Spleen (tissue), 11 donors: ENCODE measurements around the gene TERT. TPM values are rescaled to one million over a fixed set of nuclear protein-coding genes. Genes with fewer than 3 reads are reported as not detected.

Experiments
- DNase-seq: peaks from one replicate; pipeline ENCODE4 v3.0.0-alpha.2; 2020
- H3K27ac ChIP-seq, 8 donors: fragments of 200-600 bp; sonication (generic) in 7 of 8; 1 replicate in 4 of 8; 2 replicates in 4 of 8; pipeline versions ENCODE4 v1.5.0 to v1.8.0; 2016 to 2021; ENCODE audit warnings: inconsistent platforms in 4 of 8, mild to moderate bottlenecking in 4 of 8, moderate library complexity in 1 of 8
- H3K27me3 ChIP-seq, 7 donors: fragments of 200-600 bp; sonication (generic) in 6 of 7; replicated peaks in 1 of 7; 1 replicate in 4 of 7; 2 replicates in 3 of 7; pipeline versions ENCODE4 v1.5.0 to v1.8.0; 2016 to 2021; ENCODE audit warnings: inconsistent platforms in 3 of 7, mild to moderate bottlenecking in 1 of 7
- H3K36me3 ChIP-seq, 6 donors: fragments of 200-600 bp; sonication (generic) in 5 of 6; 1 replicate in 4 of 6; 2 replicates in 2 of 6; pipeline versions ENCODE4 v1.5.0 to v1.8.0; 2016 to 2021; ENCODE audit warnings: inconsistent platforms in 2 of 6
- H3K4me1 ChIP-seq, 6 donors: fragments of 200-600 bp; sonication (generic) in 5 of 6; 1 replicate in 3 of 6; 2 replicates in 3 of 6; pipeline versions ENCODE4 v1.5.0 to v1.8.0; 2016 to 2021; ENCODE audit warnings: inconsistent platforms in 3 of 6
- H3K4me3 ChIP-seq, 8 donors: fragments of 200-600 bp; sonication (generic) in 7 of 8; 1 replicate in 4 of 8; 2 replicates in 4 of 8; pipeline versions ENCODE4 v1.5.0 to v1.8.0; 2016 to 2021; ENCODE audit warnings: inconsistent platforms in 4 of 8, mild to moderate bottlenecking in 4 of 8, moderate library complexity in 2 of 8
- H3K9me3 ChIP-seq, 8 donors: fragments of 200-600 bp; sonication (generic) in 7 of 8; 1 replicate in 4 of 8; 2 replicates in 4 of 8; pipeline versions ENCODE4 v1.5.0 to v1.8.0; 2016 to 2021; ENCODE audit warnings: inconsistent platforms in 4 of 8
- POLR2A ChIP-seq, 3 donors: fragments of 450-650 bp; IDR thresholded peaks; one replicate each; pipeline ENCODE4 v1.5.1; 2017; ENCODE audit warnings: antibody characterized with exemption in 3 of 3, mild to moderate bottlenecking in 1 of 3
- POLR2AphosphoS5 ChIP-seq, 3 donors: sonication (generic); formaldehyde crosslinking; IDR thresholded peaks; one replicate each; pipeline ENCODE4 v1.5.1; 2017; ENCODE audit warnings: antibody characterized with exemption in 3 of 3
- WGBS, 5 donors: extraction: QIAGEN DNeasy Blood & Tissue Kit in 3 of 5; methylation state at CpG; one replicate each; pipeline versions ENCODE4 v1.1.5 to v1.1.7; 2013 to 2018; 5-methylcytosine and 5-hydroxymethylcytosine counted together
- intact Hi-C: fragments of 100-400 bp; cut with DNase I; formaldehyde crosslinking; loops from one replicate; pipeline ENCODE4 v1.15.0; 2023; ENCODE audit warnings: low total_unique reads
- polyA plus RNA-seq, 3 donors: library from polyadenylated mRNA; stranded (reverse); fragments of 200-250 nt; gene quantifications; one replicate each; pipeline ENCODE4 v1.2.1, GENCODE V29; 2013
- total RNA-seq, 7 donors: library from RNA; depleted of rRNA in 3 of 7; stranded (reverse); fragments of >200 nt in 3 of 7; fragmentation: NEBNext Ultra II Directional in 4 of 7; extraction: Animal tissue kit (Norgen Biotek cat#: 25700) in 4 of 7; gene quantifications; one replicate each; pipeline versions ENCODE4 v1.1.0 to v1.2.1, GENCODE V29; 2016 to 2021
- TF ChIP-seq, protein P1 (sequence below), 11 experiments: fragments of 200-600 bp in 7 of 11; fragments of 450-650 bp in 4 of 11; sonication (generic) in 4 of 11; IDR thresholded peaks in 8 of 11; conservative IDR thresholded peaks in 3 of 11; 1 replicate in 7 of 11; 2 replicates in 4 of 11; pipeline versions ENCODE4 v1.4.0 to v1.8.0; 2016 to 2021; ENCODE audit warnings: antibody characterized with exemption in 11 of 11, inconsistent platforms in 4 of 11, mild to moderate bottlenecking in 1 of 11
- donor health status: healthy with polysubstance abuse.
- donor health status: DM: no; HTN: no; CAD: no; lungs with moderate emphysema.
- donor health status: DM: no; HTN: no; CAD: no.
- donor health status: Bipolar disorder and iron deficiency.
- donor health status: healthy.
- donor health status: DM: no; HTN: no; CAD: no.
- donor health status: DM: yes; HTN: yes; CAD: no.

TERT gene
- total and polyA plus RNA-seq, 10 donors = 0.09 to 5.3 (median 0.40) TPM; not detected in 2

DNA sequence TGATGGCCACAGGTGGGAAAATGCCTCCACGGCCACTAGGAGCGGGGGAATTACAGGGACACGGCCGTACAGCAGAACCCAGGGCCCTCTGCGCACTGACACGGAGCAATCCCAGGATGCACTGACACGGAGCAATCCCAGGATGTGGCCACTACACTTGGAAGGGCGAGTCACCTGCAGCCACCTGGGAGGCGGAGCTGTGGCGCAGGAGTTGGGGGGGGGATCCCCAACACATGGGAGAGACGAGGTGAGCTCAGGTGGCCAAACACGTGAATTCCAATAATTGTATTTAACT is 43.3 kb upstream of the TERT start:
- Histone ChIP-seq H3K9me3 (no peaks in the 10 kb centered on the region), H3K36me3 (peaks cover 10 to 100% (median 85%) of the 10 kb centered on the region in 6 donors), H3K4me1 (peaks cover 2 to 45% (median 13%) of the 10 kb centered on the region in 6 donors), H3K27me3 (no peaks in the 10 kb centered on the region), H3K4me3 (no peak overlapping the region), H3K27ac (no peak overlapping the region)
- TF ChIP-seq, protein P1, sequence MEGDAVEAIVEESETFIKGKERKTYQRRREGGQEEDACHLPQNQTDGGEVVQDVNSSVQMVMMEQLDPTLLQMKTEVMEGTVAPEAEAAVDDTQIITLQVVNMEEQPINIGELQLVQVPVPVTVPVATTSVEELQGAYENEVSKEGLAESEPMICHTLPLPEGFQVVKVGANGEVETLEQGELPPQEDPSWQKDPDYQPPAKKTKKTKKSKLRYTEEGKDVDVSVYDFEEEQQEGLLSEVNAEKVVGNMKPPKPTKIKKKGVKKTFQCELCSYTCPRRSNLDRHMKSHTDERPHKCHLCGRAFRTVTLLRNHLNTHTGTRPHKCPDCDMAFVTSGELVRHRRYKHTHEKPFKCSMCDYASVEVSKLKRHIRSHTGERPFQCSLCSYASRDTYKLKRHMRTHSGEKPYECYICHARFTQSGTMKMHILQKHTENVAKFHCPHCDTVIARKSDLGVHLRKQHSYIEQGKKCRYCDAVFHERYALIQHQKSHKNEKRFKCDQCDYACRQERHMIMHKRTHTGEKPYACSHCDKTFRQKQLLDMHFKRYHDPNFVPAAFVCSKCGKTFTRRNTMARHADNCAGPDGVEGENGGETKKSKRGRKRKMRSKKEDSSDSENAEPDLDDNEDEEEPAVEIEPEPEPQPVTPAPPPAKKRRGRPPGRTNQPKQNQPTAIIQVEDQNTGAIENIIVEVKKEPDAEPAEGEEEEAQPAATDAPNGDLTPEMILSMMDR (IDR thresholded peaks at IDR 0.05 in 8 of 11, conservative IDR thresholded peaks at IDR 0.05 in 3 of 11) = no peak
- TF ChIP-seq POLR2AphosphoS5 (IDR thresholded peaks at IDR 0.05) (no peak), POLR2A (IDR thresholded peaks at IDR 0.05) (no peak)
- intact Hi-C loops = no loop called here
- 88 to 96% (median 91%) methylated on average over 11 to 12 of the region's 12 CpGs for WGBS, 5 donors
- peak; percentile 59 for DNase-seq

DNA sequence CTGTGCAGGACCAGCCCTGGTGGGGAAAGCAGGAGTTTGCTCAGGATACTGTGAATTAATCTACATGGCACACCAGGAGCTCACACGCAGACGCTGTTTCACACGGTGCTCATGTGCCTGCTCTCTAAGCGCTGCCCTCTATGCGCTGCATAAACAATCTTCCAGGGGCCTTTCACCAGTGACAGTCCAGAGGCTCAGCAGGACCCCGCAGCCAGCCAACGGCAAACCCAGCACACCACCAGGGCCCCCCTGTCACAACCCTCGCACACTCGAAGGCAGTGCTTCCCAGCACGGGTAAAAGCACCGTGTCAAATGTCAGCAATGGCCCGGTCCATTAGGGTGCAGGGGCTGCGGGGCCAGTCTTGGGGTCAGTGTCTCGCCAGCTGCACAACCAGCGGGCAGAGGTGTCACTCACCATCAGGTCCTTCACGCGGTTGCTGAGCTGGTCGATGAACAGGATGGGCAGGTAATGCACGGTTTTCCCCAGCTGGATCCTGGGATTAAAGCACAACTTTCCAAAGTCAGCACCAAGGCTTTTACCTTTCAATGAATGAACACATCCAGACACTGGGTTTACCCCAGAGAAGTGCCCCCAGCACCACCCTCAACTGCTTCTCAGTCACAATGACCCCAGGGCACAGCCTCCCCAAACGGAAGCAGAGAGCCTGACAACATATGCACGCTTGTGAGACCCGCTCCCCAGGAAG is 42.8 kb upstream of the TERT start:
- H3K4me1 ChIP-seq = peaks cover 0 to 40% (median 8%) of the 10 kb centered on the region in 6 donors
- no peaks in the 10 kb centered on the region for H3K27me3 ChIP-seq
- 93 to 96% (median 94%) methylated on average over 17 to 22 of the region's 22 CpGs for WGBS, 5 donors
- DNase-seq = peak; percentile 55
- no peak overlapping the region for H3K4me3 ChIP-seq
- no peaks in the 10 kb centered on the region for H3K9me3 ChIP-seq
- H3K36me3 ChIP-seq = peaks cover 10 to 100% (median 85%) of the 10 kb centered on the region in 6 donors
- intact Hi-C loops = no loop called here
- TF ChIP-seq POLR2AphosphoS5 (IDR thresholded peaks at IDR 0.05) (no peak), POLR2A (IDR thresholded peaks at IDR 0.05) (no peak)
- TF ChIP-seq, protein P1 (IDR thresholded peaks at IDR 0.05 in 8 of 11, conservative IDR thresholded peaks at IDR 0.05 in 3 of 11) = no peak
- H3K27ac ChIP-seq = no peak overlapping the region

DNA sequence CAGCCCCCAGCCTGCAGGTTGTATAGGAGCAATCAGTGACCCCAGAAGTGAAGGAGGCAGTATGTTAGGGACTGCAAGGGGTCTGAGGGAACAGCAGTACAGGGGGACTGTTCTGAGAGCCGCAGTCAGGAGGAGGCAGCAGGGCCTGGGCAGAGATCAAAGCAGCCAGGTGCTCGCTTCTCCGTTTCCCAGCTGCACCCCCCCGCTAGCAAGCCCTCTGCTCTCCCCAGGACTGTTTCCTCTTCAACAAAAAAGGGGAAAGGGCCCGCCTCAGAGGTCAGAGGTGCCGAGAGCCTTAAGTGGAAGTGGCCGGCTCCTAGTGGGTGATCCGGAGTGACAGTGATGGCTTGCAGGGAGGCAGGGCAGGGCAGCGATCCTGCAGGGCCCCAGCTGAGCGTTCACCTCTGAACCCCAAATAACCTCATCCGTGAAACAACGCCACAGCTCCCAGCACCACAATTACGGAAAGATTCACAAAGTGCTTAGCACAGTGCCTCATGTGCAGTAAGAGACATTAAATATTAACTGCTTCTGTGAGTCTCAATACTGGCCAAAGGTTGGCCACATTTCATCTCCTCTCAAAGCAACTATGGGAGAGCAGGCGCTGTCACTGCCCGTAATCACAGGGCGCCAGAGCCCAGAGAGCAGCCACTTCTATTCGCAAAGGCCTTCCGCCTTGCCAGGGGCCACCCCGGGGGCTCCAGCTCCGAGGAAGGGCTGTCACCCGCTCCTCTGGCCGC is 42.1 kb upstream of the TERT start:
- Histone ChIP-seq H3K36me3 (peaks cover 10 to 100% (median 86%) of the 10 kb centered on the region in 6 donors), H3K4me1 (peaks cover 0 to 32% (median under 1%) of the 10 kb centered on the region in 6 donors), H3K27me3 (no peaks in the 10 kb centered on the region), H3K27ac (no peak overlapping the region), H3K9me3 (no peaks in the 10 kb centered on the region), H3K4me3 (no peak overlapping the region)
- WGBS, 5 donors = 88 to 92% (median 90%) methylated on average over 14 to 22 of the region's 22 CpGs
- intact Hi-C loops = no loop called here
- peak; percentile 64 for DNase-seq
- TF ChIP-seq POLR2A (IDR thresholded peaks at IDR 0.05) (no peak), POLR2AphosphoS5 (IDR thresholded peaks at IDR 0.05) (peak in 2 of 3 donors; percentile 2 to 28)

DNA sequence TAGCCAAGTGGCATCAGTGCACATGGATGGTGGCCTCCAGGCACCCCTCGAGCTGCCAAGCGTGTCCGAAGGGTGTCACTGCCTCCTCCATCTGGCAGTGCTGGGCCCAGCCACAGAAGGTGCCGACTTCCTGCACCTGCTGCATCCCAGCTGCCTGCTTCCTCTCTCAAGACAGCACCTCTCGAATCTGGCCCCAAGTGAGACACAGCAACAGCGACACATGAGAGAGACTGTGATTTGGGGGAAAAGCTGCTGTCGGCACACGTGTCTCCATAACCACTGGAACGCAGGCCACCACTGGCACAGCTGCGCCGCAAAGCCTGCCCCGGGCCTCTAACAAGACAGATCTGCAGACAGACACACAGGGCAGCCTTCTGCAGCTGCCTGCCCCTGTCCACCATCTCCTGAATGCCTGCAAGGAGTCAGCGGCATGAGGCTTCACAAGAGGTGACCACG is 41.3 kb upstream of the TERT start:
- TF ChIP-seq POLR2A (IDR thresholded peaks at IDR 0.05) (no peak), POLR2AphosphoS5 (IDR thresholded peaks at IDR 0.05) (peak; percentile 49 to 69 (median 59))
- TF ChIP-seq, protein P1 (IDR thresholded peaks at IDR 0.05 in 8 of 11, conservative IDR thresholded peaks at IDR 0.05 in 3 of 11) = no peak
- Histone ChIP-seq H3K36me3 (peaks cover 8 to 100% (median 87%) of the 10 kb centered on the region in 6 donors), H3K4me1 (peaks cover 0 to 26% (median 0%) of the 10 kb centered on the region in 6 donors), H3K27ac (no peak overlapping the region), H3K27me3 (no peaks in the 10 kb centered on the region), H3K4me3 (no peak overlapping the region), H3K9me3 (no peaks in the 10 kb centered on the region)
- intact Hi-C loops = no loop called here
- WGBS, 5 donors = 74 to 86% (median 85%) methylated on average over 9 to 14 of the region's 14 CpGs
- no peak for DNase-seq
